H1 (cell line): ENCODE results near the gene ATCAY.

Source experiments
- CBX5 ChIP-seq: fragments of 300-800, 300-1000 bp; sonication (generic); IDR thresholded peaks from 2 replicates; pipeline ENCODE4 v1.7.1; 2016; ENCODE audit warnings: antibody characterized with exemption, low read length, low read depth
- CBX8 ChIP-seq: fragments of 300-800, 300-1000 bp; sonication (generic); IDR thresholded peaks from 2 replicates; pipeline ENCODE4 v1.7.1; 2016; ENCODE audit warnings: low read depth, low read length, borderline replicate concordance
- CTCF ChIP-seq, 3 experiments: IDR thresholded peaks; 1 replicate in 2 of 3; 2 replicates in 1 of 3; pipeline versions ENCODE4 v1.5.1 to v1.6.1; 2011; ENCODE audit warnings: low read length in 3 of 3, mild to moderate bottlenecking in 3 of 3, inconsistent platforms in 2 of 3, low read depth in 1 of 3, moderate library complexity in 1 of 3; ENCODE audit not compliant: insufficient read depth in 1 of 3; ENCODE audit errors: control extremely low read depth in 1 of 3
- HDAC2 ChIP-seq, 2 experiments: fragments of 300-600 bp in 1 of 2; sonication (generic) in 1 of 2; IDR thresholded peaks; 2 replicates each; pipeline ENCODE4 v1.6.1; 2011 to 2012; ENCODE audit warnings: low read depth in 2 of 2, low read length in 2 of 2, mild to moderate bottlenecking in 2 of 2, moderate library complexity in 2 of 2, borderline replicate concordance in 1 of 2, inconsistent platforms in 1 of 2
- POLR2A ChIP-seq, 2 experiments: IDR thresholded peaks; 1 replicate in 1 of 2; 2 replicates in 1 of 2; pipeline ENCODE4 v1.6.1; 2011; ENCODE audit warnings: low read depth in 2 of 2, low read length in 2 of 2, mild to moderate bottlenecking in 2 of 2; ENCODE audit errors: control extremely low read depth in 1 of 2
- POU5F1 ChIP-seq: IDR thresholded peaks from 2 replicates; pipeline ENCODE4 v1.6.1; 2011; ENCODE audit warnings: low read depth, mild to moderate bottlenecking, low read length, moderate library complexity
- SRF ChIP-seq: IDR thresholded peaks from 2 replicates; pipeline ENCODE4 v1.6.1; 2011; ENCODE audit warnings: mild to moderate bottlenecking, low read depth, low read length, moderate library complexity
- TBP ChIP-seq: IDR thresholded peaks from 2 replicates; pipeline ENCODE4 v1.6.1; 2011; ENCODE audit warnings: low read depth, low read length, improper control_type of control experiment

- TF ChIP-seq POU5F1 (no peak), HDAC2 (IDR thresholded peaks at IDR 0.05; ENCODE audit: borderline replicate concordance in 1 of 2, low read depth in 2 of 2, low read length in 2 of 2) (peak in 1 of 2 experiments; percentile 87; a peak in 1 of 4 replicates), CBX5 (no peak), CTCF (IDR thresholded peaks at IDR 0.05; ENCODE audit: control extremely low read depth in 1 of 3, insufficient read depth in 1 of 3, low read depth in 1 of 3, low read length in 3 of 3) (no peak), TBP (peak; percentile 24; the same call in 1 of the 2 replicates), SRF (no peak), CBX8 (no peak), POLR2A (IDR thresholded peaks at IDR 0.05; ENCODE audit: control extremely low read depth in 1 of 2, low read depth in 2 of 2, low read length in 2 of 2) (no peak)
Measured at GRCh38 chr19:3868770-3869456, 11.6 kb upstream of the ATCAY start, which contains the start of gene ZFR2.
